Naive thymus-derived CD4-positive, alpha-beta T cell (primary cell): ENCODE results near the gene YY1AP1. TPM values are rescaled to one million over a fixed set of nuclear protein-coding genes. Genes with fewer than 3 reads are reported as not detected.
A peak's percentile ranks its signal among the peaks of the same experiment; 100 is the strongest.
"Not testable (repeated sequence)": the region's sequence is repeated elsewhere in the genome, so short reads cannot be mapped to it uniquely, and the experiment has no call there.

Experiments
- ATAC-seq: fragments of 150-1000 bp; cut with Tn5 transposase; 2 replicates; pipeline ENCODE4 v1.10.0; 2021; ENCODE audit warnings: mild to moderate bottlenecking, moderate library complexity
- CTCF ChIA-PET: fragments of 350-600 bp; sonication (Branson Sonifier 250); formaldehyde crosslinking; loops from one replicate; lab custom pipeline; 2021; ENCODE audit warnings: antibody characterized with exemption; lab: Charles Lee
- POLR2A ChIA-PET: fragments of 350-600 bp; sonication (Branson Sonifier 250); formaldehyde crosslinking; loops from one replicate; lab custom pipeline; 2021; ENCODE audit warnings: antibody characterized with exemption, inconsistent platforms; lab: Charles Lee
- DNase-seq, 9 donors: peaks; one replicate each; pipeline versions ENCODE4 v3.0.0 to v3.0.0-alpha.2; 2020 to 2022; ENCODE audit warnings: mixed read lengths in 1 of 9
- H3K27ac ChIP-seq: one replicate; pipeline ENCODE4 v1.7.0; 2013; ENCODE audit warnings: mild to moderate bottlenecking, low read depth, low read length, moderate library complexity
- H3K27me3 ChIP-seq, 2 donors: one replicate each; pipeline ENCODE4 v1.7.0; 2013; ENCODE audit warnings: low read length in 2 of 2, mild to moderate bottlenecking in 2 of 2, moderate library complexity in 2 of 2; ENCODE audit not compliant: control insufficient read depth in 2 of 2, insufficient read depth in 2 of 2
- H3K36me3 ChIP-seq, 3 experiments: 1 replicate in 2 of 3; 2 replicates in 1 of 3; pipeline ENCODE4 v1.7.0; 2013; ENCODE audit warnings: low read length in 3 of 3, mild to moderate bottlenecking in 3 of 3, moderate library complexity in 1 of 3; ENCODE audit not compliant: insufficient read depth in 3 of 3, control insufficient read depth in 2 of 3
- H3K4me1 ChIP-seq, 2 donors: one replicate each; pipeline ENCODE4 v1.7.0; 2013; ENCODE audit warnings: low read length in 2 of 2, mild to moderate bottlenecking in 2 of 2, moderate library complexity in 1 of 2; ENCODE audit not compliant: control insufficient read depth in 2 of 2, insufficient read depth in 2 of 2
- H3K4me3 ChIP-seq: 2 replicates; pipeline ENCODE4 v1.7.0; 2013; ENCODE audit warnings: mild to moderate bottlenecking, low read length
- H3K9me3 ChIP-seq, 3 experiments: 1 replicate in 2 of 3; 2 replicates in 1 of 3; pipeline ENCODE4 v1.7.0; 2013; ENCODE audit warnings: low read length in 3 of 3; ENCODE audit not compliant: control insufficient read depth in 2 of 3
- H3K27ac Mint-ChIP-seq, 9 donors: one replicate each; pipeline ENCODE4 v1.8.0; 2020 to 2022; ENCODE audit warnings: mixed read lengths in 9 of 9, mild to moderate bottlenecking in 8 of 9, moderate library complexity in 5 of 9, inconsistent platforms in 2 of 9
- H3K27me3 Mint-ChIP-seq, 5 donors: one replicate each; pipeline ENCODE4 v1.8.0; 2021 to 2022; ENCODE audit warnings: mixed read lengths in 5 of 5, mild to moderate bottlenecking in 1 of 5
- H3K36me3 Mint-ChIP-seq, 5 donors: one replicate each; pipeline ENCODE4 v1.8.0; 2020 to 2022; ENCODE audit warnings: mixed read lengths in 5 of 5, mild to moderate bottlenecking in 3 of 5, inconsistent platforms in 1 of 5
- H3K4me1 Mint-ChIP-seq, 7 donors: one replicate each; pipeline ENCODE4 v1.8.0; 2020 to 2022; ENCODE audit warnings: mixed read lengths in 7 of 7, mild to moderate bottlenecking in 3 of 7, inconsistent platforms in 1 of 7
- H3K4me3 Mint-ChIP-seq, 10 donors: one replicate each; pipeline ENCODE4 v1.8.0; 2020 to 2022; ENCODE audit warnings: mild to moderate bottlenecking in 10 of 10, mixed read lengths in 10 of 10, moderate library complexity in 6 of 10, inconsistent platforms in 2 of 10
- H3K9me3 Mint-ChIP-seq, 11 donors: one replicate each; pipeline ENCODE4 v1.8.0; 2020 to 2022; ENCODE audit warnings: mixed read lengths in 11 of 11, mild to moderate bottlenecking in 4 of 11, inconsistent platforms in 1 of 11, moderate library complexity in 1 of 11
- intact Hi-C, 2 donors: fragments of 100-400 bp; cut with micrococcal nuclease; formaldehyde crosslinking; loops; one replicate each; pipeline ENCODE4 v1.15.1; 2023
- polyA plus RNA-seq, 2 donors: library from polyadenylated mRNA; unstranded; fragments of 300-500 nt; fragmentation: Illumina TruSeq; gene quantifications; one replicate each; pipeline ENCODE4 v1.2.3, GENCODE V29; 2021
- total RNA-seq, 6 experiments: library from RNA in 5 of 6; stranded (reverse) in 5 of 6; gene quantifications; 1 replicate in 5 of 6; 2 replicates in 1 of 6; pipeline ENCODE4 v1.2.3 and lab custom pipeline; 2021 to 2026

YY1AP1 gene
- total and polyA plus RNA-seq, 7 experiments from 2014 or later: 37.4 to 130 (median 82.8) TPM

- no peaks in the 10 kb centered on the region for H3K27me3 Mint-ChIP-seq
- Histone ChIP-seq H3K9me3 (no peaks in the 10 kb centered on the region), H3K4me1 (peaks cover 8 to 12% of the 10 kb centered on the region in 2 donors), H3K36me3 (peaks cover 0 to 14% (median 0%) of the 10 kb centered on the region in 3 experiments), H3K27ac (no peak overlapping the region), H3K4me3 (no peak overlapping the region), H3K27me3 (no peaks in the 10 kb centered on the region)
- intact Hi-C loops: no loop called here
- no peak overlapping the region for H3K27ac Mint-ChIP-seq
- H3K4me3 Mint-ChIP-seq: peak overlapping the region in 9 of 10 donors; percentile 6 to 95 (median 42)
- ATAC-seq: no peak
- CTCF ChIA-PET: no interaction called here
- DNase-seq: no peak
- H3K4me1 Mint-ChIP-seq: peaks cover 31 to 79% (median 69%) of the 10 kb centered on the region in 7 donors
- H3K36me3 Mint-ChIP-seq: peaks cover 0 to 43% (median 26%) of the 10 kb centered on the region in 5 donors
- POLR2A ChIA-PET: interaction anchor here (0.5 kb wide), 1 partner anchor 146 kb away, joined by 3 read pairs; no protein-coding TSS in a partner anchor
- peaks cover 0 to 3% (median 0%) of the 10 kb centered on the region in 11 donors for H3K9me3 Mint-ChIP-seq
Observed at GRCh38 chr1:155691992-155692528, 3.5 kb upstream of the YY1AP1 start.

- POLR2A ChIA-PET, H3K27me3 Mint-ChIP-seq, ATAC-seq, H3K9me3 ChIP-seq, H3K9me3 Mint-ChIP-seq, H3K27me3 ChIP-seq, DNase-seq, CTCF ChIA-PET: not testable (repeated sequence)
- Histone ChIP-seq H3K27ac (peak within 1 kb of the TSS; percentile 91), H3K4me1 (peaks cover 15 to 25% of the 10 kb centered on the region in 2 donors), H3K4me3 (peak within 1 kb of the TSS; percentile 99), H3K36me3 (peaks cover 0 to 20% (median 0%) of the 10 kb centered on the region in 3 experiments)
- Mint-ChIP-seq H3K27ac (peak within 1 kb of the TSS; percentile 90 to 98 (median 96)), H3K4me3 (peak within 1 kb of the TSS; percentile 93 to 98 (median 96)), H3K4me1 (peaks cover 34 to 79% (median 69%) of the 10 kb centered on the region in 7 donors), H3K36me3 (peaks cover 0 to 42% (median 22%) of the 10 kb centered on the region in 5 donors)
- intact Hi-C loops: loop anchor here (2.0 to 10.0 kb wide), 8 partner anchors 43 to 414 kb away; partner anchors contain the start of genes ARHGEF2 (in 1 of the 2), ASH1L (in 1 of the 2), CLK2 (in 1 of the 2) and HCN3 (in 1 of the 2)
Observed at GRCh38 chr1:155689081-155689607, 570 bp upstream of the YY1AP1 start, which contains the start of gene DAP3. Gene DAP3 (plus strand): TSS chr1:155689091. CDS start chr1:155709780, 20,689 bp downstream.

- H3K9me3 Mint-ChIP-seq, H3K27me3 Mint-ChIP-seq, DNase-seq, H3K27me3 ChIP-seq, H3K9me3 ChIP-seq, POLR2A ChIA-PET, CTCF ChIA-PET: not testable (repeated sequence)
- intact Hi-C loops: loop anchor here (1.0 to 10.0 kb wide), 13 partner anchors 41 to 413 kb away; partner anchors contain the start of genes ARHGEF2 (in 1 of the 2), ASH1L (in 1 of the 2), CLK2 (in 1 of the 2) and GON4L (in 1 of the 2)
- peaks cover 15 to 30% of the 10 kb centered on the region in 2 donors for H3K4me1 ChIP-seq
- peak overlapping the region; percentile 93 to 98 (median 96) for H3K4me3 Mint-ChIP-seq
- peaks cover 41 to 79% (median 68%) of the 10 kb centered on the region in 7 donors for H3K4me1 Mint-ChIP-seq
- H3K4me3 ChIP-seq: peak overlapping the region; percentile 99
- peaks cover 0 to 39% (median 19%) of the 10 kb centered on the region in 5 donors for H3K36me3 Mint-ChIP-seq
- H3K27ac ChIP-seq: peak overlapping the region; percentile 91
- H3K27ac Mint-ChIP-seq: peak overlapping the region; percentile 90 to 98 (median 96)
- peaks cover 0 to 20% (median 0%) of the 10 kb centered on the region in 3 experiments for H3K36me3 ChIP-seq
- peak; percentile 10 for ATAC-seq
Observed at GRCh38 chr1:155687705-155688323, 760 bp downstream of the YY1AP1 start.

- Mint-ChIP-seq H3K9me3 (no peaks in the 10 kb centered on the region), H3K27ac (peak overlapping the region in 7 of 9 donors; percentile 36 to 67 (median 46)), H3K4me3 (no peak overlapping the region), H3K4me1 (peaks cover 42 to 60% (median 58%) of the 10 kb centered on the region in 7 donors), H3K36me3 (peaks cover 5 to 25% (median 14%) of the 10 kb centered on the region in 5 donors), H3K27me3 (no peaks in the 10 kb centered on the region)
- ChIA-PET POLR2A (interaction anchor here (0.6 kb wide), 1 partner anchor 42 kb away, joined by 4 read pairs; no protein-coding TSS in a partner anchor), CTCF (interaction anchor here (0.6 to 1.2 kb wide), 2 partner anchors 45 to 381 kb away, joined by 3 to 4 read pairs; no protein-coding TSS in a partner anchor)
- no peak overlapping the region for H3K27ac ChIP-seq
- H3K36me3 ChIP-seq: peaks cover 0 to 41% (median 20%) of the 10 kb centered on the region in 3 experiments
- H3K4me3 ChIP-seq: no peak overlapping the region
- no peaks in the 10 kb centered on the region for H3K27me3 ChIP-seq
- no peaks in the 10 kb centered on the region for H3K9me3 ChIP-seq
- DNase-seq: no peak
- no peak for ATAC-seq
- intact Hi-C loops: loop anchor here in 1 of 2 donors (10.0 kb wide), 3 partner anchors 47 to 407 kb away; partner anchors contain the start of genes CLK2, HCN3, LAMTOR2 and UBQLN4
- peaks cover 9 to 25% of the 10 kb centered on the region in 2 donors for H3K4me1 ChIP-seq
Observed at GRCh38 chr1:155681776-155682175, 6.8 kb downstream of the YY1AP1 start.

- ChIA-PET CTCF (interaction anchor here (0.6 to 1.1 kb wide), 3 partner anchors 10 to 430 kb away, joined by 3 read pairs; no protein-coding TSS in a partner anchor), POLR2A (interaction anchor here (0.7 kb wide), 1 partner anchor 11 kb away, joined by 3 read pairs; no protein-coding TSS in a partner anchor)
- DNase-seq (no peak), ATAC-seq (no peak)
- Mint-ChIP-seq H3K36me3 (peaks cover 8 to 34% (median 19%) of the 10 kb centered on the region in 5 donors), H3K9me3 (no peaks in the 10 kb centered on the region), H3K4me1 (peaks cover 30 to 49% (median 46%) of the 10 kb centered on the region in 7 donors), H3K4me3 (no peak overlapping the region), H3K27ac (peak overlapping the region in 6 of 9 donors; percentile 17 to 65 (median 42)), H3K27me3 (no peaks in the 10 kb centered on the region)
- Histone ChIP-seq H3K9me3 (no peaks in the 10 kb centered on the region), H3K27me3 (no peaks in the 10 kb centered on the region), H3K4me3 (no peak overlapping the region), H3K36me3 (peaks cover 0 to 54% (median 27%) of the 10 kb centered on the region in 3 experiments), H3K27ac (no peak overlapping the region), H3K4me1 (peaks cover 6 to 18% of the 10 kb centered on the region in 2 donors)
- intact Hi-C loops: loop anchor here in 1 of 2 donors (10.0 kb wide), 3 partner anchors 46 to 406 kb away; partner anchors contain the start of genes CLK2, HCN3, LAMTOR2 and UBQLN4
Observed at GRCh38 chr1:155680531-155680930, 8.0 kb downstream of the YY1AP1 start.

GRCh38 chr1:155678992-155679391, 9.6 kb downstream of the YY1AP1 start:
- H3K9me3 Mint-ChIP-seq, H3K4me1 ChIP-seq, H3K4me3 ChIP-seq, H3K4me3 Mint-ChIP-seq, H3K27ac ChIP-seq, DNase-seq, H3K27me3 ChIP-seq, H3K9me3 ChIP-seq, intact Hi-C loops, H3K27me3 Mint-ChIP-seq, ATAC-seq: not testable (repeated sequence)
- ChIA-PET POLR2A (interaction anchor here (0.6 kb wide), 1 partner anchor 192 kb away, joined by 5 read pairs; no protein-coding TSS in a partner anchor), CTCF (interaction anchor here (0.7 kb wide), 1 partner anchor 10 kb away, joined by 3 read pairs; no protein-coding TSS in a partner anchor)
- Mint-ChIP-seq H3K27ac (peak overlapping the region in 2 of 9 donors; percentile 47 to 55), H3K36me3 (peaks cover 11 to 44% (median 24%) of the 10 kb centered on the region in 5 donors), H3K4me1 (peaks cover 15 to 34% (median 31%) of the 10 kb centered on the region in 7 donors)
- peaks cover 0 to 60% (median 27%) of the 10 kb centered on the region in 3 experiments for H3K36me3 ChIP-seq
